Kidney glomerular epithelial cell (primary cell): Measurements from ENCODE around the gene CLPX.
A peak's percentile ranks its signal among the peaks of the same experiment; 100 is the strongest.
"Not testable (repeated sequence)": the region's sequence is repeated elsewhere in the genome, so short reads cannot be mapped to it uniquely, and the experiment has no call there.

Experiments
- DNase-seq: peaks from one replicate; lab custom pipeline; 2025; lab: John Stamatoyannopoulos, UW

The CLPX gene

DNA sequence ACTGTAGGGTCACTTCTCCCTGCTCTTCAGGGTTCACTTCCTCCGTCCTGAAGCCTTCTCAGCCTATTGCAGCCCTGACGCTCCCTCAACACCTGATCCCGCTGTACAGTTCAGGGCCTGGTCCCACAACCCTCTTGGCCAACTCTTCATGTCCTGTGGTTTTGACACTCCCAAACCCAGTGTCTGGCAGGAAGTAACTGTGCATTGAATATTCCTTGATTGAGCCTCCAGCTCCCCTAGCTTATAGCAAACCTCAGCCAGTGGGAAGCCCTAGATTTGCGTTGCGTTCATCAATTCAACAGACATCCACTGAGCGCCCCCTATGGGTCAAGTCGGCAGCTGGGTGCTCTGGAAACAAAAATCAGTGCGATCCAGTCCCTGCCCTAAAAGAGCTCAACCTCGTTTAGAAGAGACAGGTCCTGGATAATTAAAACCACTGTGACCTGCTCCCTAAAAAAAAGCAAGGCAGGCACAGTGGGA, 83.7 kb downstream of the CLPX start:
- DNase-seq = peak; percentile 16

DNA sequence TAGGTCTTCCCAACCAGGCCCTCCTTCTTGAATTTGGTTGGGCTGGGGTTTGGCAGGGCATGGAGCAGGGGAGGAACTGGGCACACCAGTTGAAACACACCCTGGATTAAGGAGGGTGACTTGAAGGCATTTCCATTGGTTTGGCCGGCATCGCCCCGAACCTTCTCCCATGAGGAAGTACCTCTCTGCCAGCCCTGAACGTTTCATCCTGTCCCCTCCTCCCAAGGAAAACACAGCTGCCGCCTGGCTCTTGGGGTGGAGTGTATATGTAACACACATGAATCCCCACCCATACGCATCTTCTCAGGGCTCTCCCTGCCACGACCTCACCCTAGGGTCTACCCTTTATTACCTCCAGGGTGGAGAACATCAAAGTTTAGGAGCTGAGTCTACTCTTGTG, 84.7 kb downstream of the CLPX start:
- DNase-seq = no peak

- not testable (repeated sequence) for DNase-seq
Measured at GRCh38 chr15:65099801-65100200, 85.3 kb downstream of the CLPX start.

DNA sequence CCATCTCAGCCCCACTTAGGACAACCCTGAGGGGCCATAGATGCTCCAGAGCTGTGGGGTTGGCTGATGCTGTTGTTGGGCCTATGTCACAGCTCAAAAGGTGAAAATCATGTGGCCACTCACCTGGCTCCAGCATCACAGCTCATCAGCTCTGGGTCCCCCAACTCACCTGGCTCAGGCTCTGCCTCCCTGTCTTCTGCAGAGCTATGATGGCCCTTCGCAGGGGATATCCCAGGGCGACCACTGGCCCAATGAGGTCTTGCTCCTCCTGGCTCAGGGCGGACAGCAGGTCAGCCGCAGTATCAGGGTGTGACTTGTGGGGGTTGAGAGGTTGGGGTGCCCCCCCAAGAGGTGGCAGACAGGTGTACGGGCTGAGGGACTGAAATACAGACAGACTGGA, 85.8 kb downstream of the CLPX start:
- DNase-seq = no peak
